Activated effector memory CD4-positive, alpha-beta T cell treated with Interleukin-2 at 50 U/mL for 16 hours (primary cell): ENCODE results near the gene TRABD2B.

Experiments
- DNase-seq: peaks from one replicate; pipeline ENCODE4 v3.0.0-alpha.2; 2020

The TRABD2B gene

DNA sequence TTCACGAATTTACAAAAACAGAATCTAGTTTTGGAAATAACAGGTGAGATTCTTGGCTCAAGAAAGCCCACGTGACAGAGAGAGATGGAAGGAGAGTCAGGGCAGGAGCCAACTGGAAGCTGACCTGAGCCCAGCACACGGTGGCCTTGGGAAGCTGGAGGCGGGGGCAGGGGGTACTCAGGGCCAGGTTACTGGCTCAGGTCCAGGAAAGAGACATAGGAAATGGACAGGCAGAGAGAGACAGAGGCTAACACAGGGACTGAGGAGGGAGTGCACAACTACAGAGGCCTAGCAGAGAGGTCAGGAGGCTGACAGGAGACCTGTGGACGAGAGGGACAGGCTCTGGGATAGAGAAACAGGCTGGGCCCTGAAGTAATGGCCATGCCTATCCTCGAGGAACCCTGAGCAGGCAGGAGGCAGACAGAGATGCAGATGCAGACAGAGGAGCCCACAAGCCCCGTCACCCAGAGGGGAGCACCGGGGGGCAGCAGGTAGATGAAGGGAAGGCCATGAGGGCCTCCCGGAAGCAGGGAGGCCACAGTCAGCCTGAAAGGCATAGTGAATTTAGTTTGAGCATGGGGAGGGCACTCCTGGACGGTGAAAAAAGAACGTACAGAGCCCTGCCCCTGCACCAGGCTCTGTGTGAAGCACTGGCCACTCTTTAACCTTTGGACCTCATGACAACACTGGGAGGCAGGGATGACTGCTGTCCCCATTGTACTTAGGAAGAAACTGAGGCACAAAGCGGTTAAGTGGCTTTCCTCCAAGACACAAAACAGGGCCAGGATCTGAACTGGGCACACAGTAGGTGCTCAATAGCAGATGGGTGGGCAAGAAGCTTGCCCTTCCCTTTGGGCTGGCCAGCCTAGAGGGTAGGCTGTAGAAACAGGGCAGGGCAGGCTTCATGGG, 230.1 kb downstream of the TRABD2B start:
- no peak for DNase-seq

DNA sequence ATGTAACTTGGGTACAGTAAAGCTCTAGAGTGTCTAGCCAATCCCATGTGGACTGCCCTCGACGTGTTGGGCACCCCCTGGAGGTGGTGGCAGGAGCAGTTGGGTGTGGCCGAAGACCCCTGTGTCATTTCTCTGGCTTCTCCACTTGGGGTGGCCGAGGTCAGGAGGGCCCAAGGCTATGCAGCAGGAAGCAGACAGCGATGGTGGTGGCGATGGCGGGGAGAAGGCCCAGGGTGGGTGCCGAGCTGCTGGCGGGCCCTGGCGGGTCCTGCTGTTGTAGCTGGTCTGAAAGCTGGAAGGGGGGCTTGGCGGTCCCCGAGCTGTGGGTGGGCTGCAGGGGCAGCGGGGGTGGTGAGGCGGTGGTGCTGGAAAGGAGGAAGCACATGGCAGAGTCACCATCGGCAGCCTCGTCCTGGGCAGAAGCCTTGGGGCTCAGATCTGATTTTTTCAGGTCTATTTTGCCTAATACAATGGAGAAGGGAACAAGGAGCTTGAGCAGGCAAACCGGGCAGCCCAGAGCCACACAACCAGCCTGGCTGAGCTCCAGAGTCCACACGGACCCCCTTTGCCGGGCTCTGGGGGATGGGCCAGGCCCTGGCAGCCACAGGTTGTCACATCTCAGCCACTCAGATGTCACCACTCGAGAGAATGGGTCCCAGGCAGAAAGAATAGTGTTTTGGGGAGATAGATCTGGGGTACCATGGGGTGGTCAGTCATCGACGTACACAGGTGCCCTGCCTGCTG, 231.3 kb downstream of the TRABD2B start:
- DNase-seq: no peak

DNA sequence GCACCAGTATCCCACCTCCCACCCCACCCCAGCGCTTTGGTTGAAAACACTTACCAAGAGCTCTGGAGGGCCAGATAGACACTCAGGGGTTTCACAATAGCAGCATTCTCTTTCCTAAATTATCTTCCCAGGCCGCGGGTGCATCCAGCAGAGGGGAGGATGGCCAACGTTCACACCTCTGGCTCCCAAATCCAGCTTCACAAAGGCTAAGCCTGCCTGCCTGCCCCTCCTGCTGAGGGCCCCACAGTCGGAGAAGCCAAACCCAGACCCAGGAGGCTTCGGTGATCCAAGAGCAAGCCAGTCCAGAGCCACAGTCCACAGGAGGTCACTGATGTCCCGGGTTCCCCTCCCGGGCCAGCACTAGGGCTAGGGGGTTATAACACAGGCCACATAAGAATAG, 231.9 kb downstream of the TRABD2B start:
- DNase-seq: no peak

DNA sequence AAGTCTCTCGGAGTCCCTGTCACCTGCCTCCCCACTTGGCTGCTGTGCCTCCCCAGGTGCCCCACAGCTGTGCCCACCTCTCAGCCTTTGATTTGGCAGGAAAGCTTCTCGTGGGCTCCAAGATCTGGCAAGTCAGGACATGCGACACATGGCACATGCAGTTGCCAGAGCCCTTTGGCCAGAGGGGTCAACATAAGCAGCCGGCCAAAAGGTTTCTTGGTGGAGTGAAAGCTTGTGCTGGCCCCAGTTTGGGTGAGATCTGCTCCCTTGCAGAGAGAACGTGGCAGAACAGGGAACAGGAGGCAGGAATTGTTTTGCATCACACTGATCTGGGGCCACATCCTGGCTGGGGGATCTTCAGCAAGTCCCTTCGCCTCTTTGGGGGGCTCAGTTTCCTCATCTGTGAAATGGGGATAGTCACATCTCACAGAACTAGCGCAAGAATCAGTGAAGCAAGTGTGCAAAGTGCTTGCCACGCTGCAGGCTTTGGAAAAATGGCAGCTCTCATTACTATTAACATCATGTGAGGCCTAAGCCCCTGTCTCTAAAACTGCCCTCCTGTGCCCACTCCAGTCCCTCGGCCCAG, 232.6 kb downstream of the TRABD2B start:
- DNase-seq: no peak

DNA sequence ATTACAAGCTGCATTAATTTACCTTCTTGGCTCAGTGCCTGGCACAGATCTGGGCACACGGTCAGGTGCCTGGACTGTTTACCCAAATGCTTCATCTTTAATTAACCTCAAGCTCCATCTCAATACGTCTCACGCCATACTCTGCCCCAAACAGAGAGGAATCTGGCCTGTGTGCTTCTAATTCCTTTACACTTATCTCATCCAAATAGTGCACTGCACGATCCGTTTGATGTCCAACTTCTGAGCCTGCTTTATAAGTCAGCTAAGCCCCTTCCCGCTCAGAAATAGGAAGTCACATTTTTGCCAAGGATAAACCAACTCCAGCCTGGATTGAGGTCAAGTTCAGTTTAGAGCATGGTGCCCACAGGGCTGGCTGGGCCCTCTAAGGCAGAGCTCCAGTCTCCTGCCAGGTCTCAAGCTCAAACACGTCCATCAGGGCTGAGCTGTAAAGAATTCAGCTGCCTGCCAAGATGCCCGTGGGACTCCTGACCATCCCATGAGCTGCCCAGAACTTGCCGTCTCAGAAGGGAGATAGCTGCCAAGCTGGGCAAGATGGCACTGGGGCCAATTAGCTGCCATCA, 233.5 kb downstream of the TRABD2B start:
- no peak for DNase-seq

DNA sequence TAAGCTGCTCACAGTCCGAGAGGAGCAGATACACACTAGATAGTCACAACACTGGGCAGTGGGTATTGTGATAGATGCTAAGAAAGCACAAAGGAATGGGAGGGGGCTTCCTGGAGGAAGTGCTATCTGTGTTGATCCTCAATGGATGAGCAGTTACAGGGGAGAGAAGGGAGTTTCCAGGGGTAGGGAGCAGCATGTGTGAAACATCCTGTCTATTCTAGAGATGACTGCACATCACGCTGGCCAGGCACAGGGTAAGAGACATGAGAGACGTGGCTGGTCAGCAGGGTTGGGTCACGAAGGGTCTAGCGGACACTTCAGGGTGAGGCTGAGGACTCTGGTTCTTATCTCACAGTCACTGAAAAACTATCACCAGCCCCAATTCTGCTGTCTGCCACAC, 235.2 kb downstream of the TRABD2B start:
- no peak for DNase-seq

DNA sequence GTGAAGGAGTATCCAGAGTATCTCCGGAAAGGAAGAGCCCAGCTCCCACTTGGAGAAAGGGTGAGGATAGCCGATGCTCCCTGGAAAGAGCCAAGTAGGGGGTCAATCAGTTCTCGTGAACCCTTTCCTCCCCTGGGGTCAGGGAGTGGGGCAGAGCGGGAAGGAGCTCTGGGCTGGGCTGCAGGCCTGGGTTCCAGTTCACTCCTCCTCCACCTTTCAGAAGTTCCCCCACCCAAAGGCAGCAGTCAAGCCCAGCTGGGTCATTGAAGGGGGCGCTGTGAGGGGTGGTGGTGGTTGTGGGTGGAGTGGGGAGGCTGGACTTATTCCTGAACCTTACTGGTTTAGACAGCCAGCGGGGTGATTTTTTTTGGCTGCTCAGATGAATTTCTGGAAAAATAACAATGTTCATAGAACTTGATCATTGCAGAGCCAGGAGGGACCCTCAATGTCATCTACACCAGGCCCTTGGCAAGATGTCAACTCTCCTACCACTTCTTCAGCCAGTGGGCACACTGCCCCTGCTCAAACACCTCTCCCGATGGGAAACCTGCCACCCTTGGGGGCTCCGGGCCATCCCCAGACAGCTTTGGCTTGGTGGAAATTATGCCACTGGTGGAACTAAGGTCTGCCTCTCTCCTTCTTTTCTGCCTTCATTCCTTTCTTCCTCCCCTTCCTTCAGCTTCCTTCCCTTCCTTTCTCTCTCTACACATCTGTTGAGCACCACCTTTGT, 235.8 kb downstream of the TRABD2B start:
- DNase-seq: no peak

DNA sequence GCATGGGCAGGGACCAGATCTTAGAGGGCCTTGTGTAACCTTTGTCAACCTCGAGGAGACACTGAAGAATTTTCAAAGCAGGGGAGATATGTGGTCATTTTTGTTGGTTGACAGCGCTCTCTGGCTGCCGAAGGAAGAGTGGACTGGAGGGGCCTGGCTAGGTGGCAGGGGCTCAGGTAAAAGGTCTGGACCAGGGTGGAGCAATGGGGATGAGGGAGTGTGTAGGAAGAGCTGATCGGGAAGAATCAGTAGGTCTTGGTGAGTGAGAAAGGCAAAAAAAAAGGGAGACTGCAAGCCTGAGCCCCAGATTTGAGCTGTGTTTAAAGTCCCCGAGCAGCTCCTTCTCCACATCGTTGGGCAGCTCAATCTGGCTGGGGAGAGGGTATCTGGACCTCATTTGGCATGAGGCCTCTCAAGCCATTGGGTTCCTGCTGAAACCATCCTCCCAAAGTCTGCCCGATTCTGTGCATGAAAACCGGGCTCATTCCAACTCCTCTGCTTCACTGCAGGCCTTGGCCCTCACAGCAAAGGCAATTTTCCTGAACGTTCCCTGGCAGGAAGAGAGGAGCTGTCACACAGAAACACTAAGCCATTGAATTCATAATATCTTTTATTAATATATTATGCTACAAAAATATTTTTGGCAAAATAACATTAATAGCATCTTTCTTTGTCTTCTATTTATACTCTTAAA, 237.1 kb downstream of the TRABD2B start:
- DNase-seq: no peak

DNA sequence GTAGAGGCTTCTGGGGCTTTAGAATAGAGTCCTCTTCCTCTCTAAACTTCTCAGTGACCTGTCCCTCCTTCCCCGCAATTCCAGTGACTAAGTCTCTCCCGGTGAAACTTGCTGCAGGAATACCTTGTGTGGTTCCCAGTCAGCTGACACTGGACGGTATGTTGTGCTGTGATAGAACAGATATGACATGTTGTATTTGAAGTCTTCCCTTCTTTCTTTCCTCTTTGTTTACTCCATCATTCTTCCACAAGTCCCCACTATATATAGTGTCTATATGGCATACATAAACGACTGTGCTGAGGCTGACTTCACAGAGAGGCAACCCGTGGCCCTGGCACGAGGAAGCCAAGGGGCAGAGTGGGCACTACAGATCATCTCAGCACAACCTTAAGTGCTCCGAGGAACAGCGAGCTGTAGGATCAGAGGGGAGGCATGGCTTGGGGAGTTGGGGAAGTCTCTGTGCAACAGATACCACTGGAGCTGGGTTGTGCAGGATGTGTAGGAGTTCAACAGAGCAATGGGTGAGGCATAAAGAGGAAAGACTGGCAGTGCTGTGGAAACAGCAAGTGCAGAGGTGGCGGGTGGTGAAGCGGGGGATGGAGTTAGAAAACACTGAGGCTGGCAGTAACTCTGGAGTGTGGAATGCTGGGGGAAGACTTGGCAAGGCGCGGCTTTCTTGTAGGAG, 237.8 kb downstream of the TRABD2B start:
- no peak for DNase-seq

DNA sequence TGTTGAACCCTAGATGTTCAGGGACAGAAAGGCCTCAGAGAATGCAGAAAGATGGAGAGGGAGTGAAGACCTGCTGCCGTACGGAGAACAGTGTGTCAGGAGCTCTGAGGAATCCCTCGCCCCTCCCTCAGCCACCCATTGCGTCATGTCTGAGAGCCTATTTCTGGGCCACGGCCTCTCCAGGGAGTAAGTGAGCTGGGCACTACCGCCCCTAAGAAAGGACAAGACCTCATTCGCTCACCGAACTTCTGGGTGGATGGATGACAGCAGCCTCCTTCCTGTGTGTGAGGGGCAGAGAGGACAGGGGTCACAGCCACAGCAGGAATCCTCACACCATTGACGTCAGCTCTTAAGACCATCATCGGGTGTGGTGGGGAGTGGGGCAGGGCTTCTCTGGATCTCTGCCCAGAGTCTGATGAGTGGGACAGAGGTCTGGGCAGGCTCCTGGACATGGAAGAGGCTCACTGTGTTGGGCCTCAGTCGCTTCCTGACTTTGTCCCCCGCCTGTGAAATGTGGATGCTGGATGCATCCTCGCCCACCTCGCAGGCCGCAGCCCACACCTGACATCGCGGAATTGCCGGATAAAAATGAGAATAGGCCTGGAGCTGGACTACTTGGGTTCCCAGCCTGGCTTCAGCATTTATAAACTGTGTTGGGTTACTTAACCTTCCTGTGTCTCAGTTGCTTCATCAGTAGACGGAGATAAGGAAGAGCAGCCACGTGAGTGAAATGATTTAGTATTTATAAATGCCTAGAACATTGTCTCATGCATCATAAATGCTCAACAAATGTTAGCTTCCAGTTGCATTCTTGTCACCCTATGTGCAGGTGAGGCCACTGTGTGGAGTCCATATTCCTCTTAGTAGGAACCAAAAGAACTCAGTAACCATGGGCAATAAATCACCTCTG, 238.6 kb downstream of the TRABD2B start:
- DNase-seq: no peak

DNA sequence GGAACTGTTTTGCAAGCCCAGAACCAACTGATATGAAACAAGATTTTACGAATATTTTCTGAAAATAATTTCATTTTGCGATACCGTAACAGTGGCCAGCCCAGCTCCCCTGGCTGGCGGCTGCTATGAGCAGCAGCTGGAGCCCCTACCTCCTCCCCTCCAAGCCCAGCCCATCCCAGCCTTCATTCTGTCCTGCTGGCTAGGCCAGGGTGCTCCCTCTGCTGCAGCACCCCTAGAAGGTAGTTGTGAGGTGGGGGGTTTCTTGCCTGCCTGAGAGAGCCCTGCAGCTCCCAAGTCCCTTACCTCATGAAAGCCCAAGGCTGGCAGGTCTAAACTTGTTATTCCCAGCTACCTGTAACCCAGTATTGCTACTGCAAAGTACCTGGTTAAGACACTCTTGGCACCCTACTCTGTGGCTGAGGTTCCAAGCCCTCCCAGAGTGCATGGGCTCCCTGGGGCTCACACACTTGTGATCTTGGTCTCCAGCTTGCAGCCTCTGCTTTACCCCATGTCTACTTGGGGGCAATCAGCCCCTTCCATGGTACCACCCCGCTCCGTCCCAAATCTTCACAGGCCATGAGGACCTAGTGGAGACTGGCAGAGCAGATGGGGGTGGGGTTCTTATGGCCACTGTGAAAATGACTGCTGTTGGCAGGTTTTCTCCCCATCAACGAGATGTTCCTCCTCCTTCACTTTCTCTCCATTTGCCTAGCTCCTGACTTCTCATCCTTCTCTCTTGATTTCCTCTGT, 239.8 kb downstream of the TRABD2B start:
- no peak for DNase-seq

DNA sequence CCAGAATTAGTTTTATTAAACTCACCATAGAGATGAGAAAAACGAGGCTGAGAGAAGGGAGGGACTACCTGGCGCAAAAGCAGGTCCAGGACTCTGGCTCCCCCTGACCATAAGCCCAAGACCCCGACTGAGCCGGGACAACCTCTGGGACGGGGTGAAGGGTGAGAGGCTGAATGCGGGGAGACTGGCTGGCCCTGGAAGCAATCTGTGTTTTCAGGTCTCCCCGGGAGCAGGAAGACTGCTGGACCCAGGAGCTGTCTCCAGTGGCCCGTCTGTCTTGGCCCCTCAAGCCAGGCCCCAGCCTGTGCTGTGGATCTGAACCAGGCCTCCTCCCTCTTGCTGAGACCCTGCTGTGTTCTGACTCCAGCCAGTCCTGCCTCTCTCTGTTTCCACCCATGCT, 240.8 kb downstream of the TRABD2B start:
- DNase-seq: no peak

DNA sequence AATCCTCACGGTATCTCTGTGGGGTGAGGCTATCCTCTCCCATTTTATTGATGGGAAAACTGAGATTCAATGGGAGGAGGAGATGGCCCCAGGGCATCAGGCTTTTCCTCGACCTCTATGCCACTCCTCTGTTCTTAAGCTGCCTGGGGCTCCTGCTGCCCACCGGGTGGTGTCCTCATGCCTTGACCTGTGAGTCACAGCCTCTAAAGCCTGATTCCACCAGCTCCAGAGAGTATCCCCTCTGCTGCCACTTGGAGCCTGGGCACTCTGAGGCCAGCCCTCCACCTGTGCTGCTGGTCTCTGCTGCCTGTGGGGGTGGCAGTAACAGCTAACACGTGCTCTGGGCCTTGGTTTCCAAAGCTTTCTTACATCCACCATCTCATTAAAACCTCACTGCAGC, 241.2 kb downstream of the TRABD2B start:
- no peak for DNase-seq

DNA sequence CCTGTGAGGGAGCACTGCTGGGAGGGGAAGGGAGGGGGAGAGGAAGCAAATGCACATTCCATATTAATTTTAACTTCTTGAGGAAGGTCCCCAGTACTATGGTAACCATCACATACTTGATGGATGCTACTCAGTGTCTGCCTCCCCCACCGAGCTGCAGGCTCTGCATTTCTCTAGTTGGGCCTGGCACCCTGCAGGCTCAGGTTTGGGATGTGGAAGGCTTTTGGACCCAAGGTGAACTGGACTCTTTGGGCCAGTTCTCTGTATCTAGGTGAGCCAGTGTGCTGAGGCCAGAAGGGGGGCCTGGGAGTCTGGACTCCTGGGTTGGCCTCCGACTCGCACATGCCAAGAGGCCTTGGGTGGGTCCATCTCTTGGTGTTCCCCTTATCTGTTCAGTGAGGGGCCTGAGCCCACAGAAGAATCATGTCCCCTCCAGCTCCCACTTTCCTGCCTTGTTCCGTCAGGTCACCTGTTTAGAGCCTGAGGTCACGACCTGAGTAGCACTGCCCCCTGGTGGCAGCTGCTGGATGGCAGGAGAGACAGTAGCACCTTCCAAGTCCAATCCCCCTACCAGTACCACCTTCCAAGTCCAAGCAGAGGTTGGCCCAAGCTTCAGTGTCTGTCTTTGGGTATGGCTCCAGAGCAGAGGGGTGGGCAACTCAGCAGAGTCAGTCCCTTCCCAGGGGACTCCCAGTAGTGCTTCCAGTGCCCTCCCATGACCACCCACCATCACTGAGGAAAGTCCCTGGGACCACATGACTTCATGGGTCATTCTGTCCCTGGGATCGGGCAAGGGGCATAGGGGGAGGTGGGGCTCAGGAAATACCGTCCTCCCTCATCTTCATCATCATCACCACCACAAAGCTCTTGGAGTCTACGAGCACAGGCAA, 241.8 kb downstream of the TRABD2B start:
- DNase-seq: no peak

DNA sequence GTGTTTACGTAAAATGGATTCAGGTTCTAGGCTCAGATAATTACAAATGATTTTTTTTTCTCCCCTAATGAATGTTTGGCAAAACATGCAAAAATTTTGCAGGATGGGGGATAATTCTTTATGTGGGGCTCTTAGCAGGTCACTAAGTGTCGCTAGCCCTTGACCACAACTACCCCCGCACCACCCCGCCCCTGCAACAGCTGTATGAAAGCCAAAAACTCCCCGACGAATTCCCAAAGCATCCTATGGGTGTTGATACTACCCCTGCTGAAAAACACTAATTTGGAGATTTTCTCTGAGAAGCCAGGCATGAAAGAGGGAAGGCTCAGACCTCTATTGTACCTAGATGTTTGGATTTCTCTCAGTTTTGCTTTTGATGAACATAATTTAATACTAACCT, 243.0 kb downstream of the TRABD2B start:
- no peak for DNase-seq

DNA sequence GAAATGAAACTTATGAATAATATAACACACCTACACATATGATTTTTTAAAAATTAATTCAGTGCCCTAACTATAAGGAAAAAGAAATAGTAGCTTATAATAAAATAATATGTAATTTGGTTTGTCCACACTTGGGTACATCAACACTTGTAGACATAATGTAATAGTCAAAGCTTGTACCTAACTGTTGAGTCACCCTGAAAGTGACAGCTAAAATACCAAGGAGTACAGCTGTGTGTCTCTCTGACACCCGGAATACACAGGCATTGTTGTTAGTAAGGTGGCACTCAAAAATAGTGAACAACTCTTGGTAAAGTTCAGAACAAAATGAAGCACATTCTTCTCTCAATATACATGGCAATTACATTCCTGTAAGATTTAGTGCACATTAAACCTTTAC, 243.4 kb downstream of the TRABD2B start:
- no peak for DNase-seq

DNA sequence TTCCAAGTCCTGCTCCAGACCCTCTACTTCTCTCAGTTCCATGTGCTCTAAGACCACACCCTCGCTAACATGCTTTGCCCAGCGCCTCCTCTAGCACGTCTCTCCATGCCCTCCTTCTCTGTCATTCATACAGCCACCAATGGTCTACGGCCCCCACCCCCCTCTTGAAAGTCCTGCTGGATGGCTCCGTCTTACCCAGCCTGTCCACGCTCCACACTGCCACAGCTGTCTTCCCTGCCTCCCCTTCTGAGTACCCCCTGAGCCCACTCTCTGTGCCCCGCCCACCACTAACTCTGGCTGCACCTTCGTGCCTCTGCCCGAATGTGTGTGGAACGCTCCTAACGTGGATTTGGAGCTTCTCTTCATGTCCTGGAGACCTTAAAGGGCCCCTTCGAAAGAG, 244.6 kb downstream of the TRABD2B start:
- DNase-seq: no peak

DNA sequence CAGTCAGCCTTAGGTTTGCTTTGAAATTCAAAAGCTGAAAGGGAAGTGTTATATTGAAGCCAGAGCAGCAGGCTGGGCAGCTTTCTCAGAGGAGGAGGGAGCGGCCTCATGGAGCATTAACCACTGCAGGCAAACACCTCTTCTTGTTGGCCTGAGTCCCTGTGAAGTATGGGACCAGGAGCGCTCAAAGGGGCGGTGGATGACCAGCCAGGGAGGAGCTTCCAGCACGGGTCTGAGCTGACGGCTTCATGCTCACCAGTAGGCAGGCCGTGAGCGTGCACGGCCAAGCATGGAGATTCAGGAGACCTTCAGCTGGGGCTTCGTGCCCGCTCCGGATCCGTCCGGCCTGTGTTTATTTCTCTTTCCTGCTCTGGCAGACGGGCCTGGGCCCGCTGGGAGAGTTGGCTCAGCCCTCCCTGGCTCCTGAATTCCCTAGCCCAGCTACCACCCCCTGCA, 245.2 kb downstream of the TRABD2B start:
- no peak for DNase-seq

DNA sequence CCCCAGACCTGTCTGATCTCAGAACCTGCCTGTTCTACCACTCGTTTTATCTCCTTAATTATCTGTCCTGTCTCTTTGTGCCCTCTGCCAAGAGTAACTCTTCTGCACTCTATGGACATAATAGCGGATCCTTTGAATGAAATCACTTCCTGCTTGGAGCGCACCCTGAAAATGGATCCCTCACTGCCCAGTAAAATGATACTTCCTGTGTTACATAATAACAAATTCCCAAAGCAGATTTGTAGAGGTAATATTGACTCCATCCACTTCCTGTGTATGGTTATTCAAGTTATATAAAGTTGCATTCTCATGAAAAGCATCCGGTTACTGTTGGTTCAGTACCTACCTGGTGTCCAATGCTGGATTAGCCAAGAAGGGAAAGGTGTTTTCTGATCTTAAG, 246.0 kb downstream of the TRABD2B start:
- no peak for DNase-seq
